GM18505 (cell line): ENCODE measurements around the gene LYPD1.

Experiments
- ATAC-seq: cut with Tn5 transposase; IDR thresholded peaks from one replicate; pipeline ENCODE4 v1.9.1; 2021; ENCODE audit not compliant: unreplicated experiment
- POLR2A ChIP-seq: IDR thresholded peaks from 4 replicates; pipeline ENCODE4 v1.6.1; 2011; ENCODE audit warnings: borderline replicate concordance; ENCODE audit not compliant: insufficient read depth, insufficient read length; ENCODE audit errors: extremely low read depth

Gene LYPD1

DNA sequence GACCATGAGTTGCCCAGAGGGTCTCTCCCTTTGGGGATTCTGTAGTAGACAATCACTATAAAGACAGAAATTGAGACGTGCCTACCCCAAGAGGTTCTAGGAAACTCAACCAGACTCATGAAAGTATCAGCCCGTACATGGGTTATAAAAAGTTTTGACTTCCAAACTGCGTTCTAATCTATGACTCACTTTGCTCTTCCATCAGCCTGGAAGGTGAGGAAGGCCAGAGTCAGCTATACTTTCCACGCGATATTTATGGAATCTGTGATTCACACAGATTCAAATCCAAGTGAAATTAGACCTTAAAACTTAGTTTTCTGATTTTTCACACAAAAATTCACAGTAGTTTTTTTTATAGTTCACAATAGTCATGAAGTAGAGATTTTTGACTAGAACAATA lies 7.7 kb upstream of the LYPD1 start:
- ATAC-seq, result no peak
- no peak for TF ChIP-seq POLR2A

DNA sequence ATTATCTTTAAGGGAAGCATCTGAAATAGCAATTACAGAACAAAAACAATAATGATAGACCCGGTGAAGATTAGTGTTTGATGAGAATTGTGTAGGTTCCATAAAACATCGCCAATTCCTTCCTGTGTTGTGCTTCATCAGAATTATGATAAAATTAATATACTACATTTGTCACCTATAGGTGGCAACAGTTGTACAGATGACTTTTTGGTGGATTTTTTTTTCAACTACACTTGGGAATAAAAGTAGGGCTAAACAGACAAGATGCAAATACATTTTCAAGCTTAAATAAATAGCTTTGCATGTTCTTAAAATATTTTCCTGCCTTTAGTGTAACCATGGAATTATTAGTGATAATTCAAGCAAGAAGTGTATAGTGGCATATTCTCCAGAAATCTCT lies 7.0 kb upstream of the LYPD1 start:
- TF ChIP-seq POLR2A, result no peak
- no peak for ATAC-seq

DNA sequence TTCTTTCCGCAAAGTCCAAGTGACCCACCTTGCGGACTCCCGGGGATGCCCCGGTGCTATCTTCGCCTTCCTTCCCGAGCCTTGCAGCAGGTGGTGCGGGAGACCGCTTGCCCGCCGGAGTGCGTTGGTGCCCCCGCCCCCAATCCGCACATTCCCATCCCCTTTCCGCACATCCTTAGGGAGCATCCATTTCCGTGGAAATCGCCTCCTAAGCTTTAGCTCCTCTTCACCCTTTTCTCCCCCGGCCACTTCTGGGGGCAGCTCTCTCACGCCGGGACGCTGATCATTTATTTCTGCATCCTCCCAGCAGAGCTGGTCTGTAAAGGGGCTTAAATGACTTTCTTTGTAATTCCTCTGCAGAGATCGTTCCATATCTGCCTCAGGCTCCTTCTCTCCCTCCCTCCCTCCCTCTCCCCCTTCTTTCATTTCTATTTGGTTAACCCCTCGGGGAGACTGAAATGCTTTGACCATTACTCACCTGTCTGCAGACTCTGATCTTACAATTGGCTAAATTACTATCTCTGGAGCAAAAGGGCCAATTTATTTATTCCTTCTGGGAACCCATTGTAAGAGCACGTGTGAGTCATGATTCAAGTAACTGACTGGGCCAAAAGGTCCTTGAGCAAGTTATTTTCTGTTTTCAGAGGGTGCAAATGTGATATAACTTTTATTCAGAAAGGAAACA lies 1.3 kb upstream of the LYPD1 start:
- no peak for TF ChIP-seq POLR2A
- no peak for ATAC-seq

DNA sequence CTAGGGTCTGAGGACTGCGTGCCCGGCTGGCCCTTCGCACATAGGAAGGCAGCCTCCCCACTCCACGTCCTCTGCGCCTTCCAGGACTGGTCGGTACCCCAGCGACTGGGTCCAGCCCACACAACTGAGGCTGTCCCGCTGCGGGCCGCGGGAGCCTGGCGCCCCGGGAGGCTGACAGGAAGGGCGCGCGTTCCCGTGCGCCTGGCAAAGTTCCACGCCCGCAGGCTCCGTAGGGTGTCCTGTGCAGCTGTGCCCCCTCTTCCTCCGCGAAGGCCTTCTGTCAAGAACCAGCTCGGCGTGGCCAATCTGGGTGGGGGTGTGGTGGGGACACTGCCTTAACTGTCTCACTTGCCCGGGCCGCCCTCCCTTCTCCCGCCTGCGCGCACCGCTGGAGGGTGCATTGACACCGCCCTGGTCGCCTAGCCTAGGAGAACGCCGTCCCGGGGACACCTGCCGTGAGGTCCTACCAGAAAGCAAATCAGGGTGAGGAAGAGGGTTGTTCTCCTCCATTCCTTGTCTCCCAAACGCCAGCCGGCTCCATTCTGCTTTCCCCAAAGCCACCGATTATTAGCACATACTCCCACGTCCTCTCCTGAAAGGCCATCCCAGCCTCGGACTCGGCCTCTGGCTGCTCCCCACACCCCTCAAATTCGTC lies 618 bp upstream of the LYPD1 start:
- no peak for TF ChIP-seq POLR2A
- no peak for ATAC-seq

DNA sequence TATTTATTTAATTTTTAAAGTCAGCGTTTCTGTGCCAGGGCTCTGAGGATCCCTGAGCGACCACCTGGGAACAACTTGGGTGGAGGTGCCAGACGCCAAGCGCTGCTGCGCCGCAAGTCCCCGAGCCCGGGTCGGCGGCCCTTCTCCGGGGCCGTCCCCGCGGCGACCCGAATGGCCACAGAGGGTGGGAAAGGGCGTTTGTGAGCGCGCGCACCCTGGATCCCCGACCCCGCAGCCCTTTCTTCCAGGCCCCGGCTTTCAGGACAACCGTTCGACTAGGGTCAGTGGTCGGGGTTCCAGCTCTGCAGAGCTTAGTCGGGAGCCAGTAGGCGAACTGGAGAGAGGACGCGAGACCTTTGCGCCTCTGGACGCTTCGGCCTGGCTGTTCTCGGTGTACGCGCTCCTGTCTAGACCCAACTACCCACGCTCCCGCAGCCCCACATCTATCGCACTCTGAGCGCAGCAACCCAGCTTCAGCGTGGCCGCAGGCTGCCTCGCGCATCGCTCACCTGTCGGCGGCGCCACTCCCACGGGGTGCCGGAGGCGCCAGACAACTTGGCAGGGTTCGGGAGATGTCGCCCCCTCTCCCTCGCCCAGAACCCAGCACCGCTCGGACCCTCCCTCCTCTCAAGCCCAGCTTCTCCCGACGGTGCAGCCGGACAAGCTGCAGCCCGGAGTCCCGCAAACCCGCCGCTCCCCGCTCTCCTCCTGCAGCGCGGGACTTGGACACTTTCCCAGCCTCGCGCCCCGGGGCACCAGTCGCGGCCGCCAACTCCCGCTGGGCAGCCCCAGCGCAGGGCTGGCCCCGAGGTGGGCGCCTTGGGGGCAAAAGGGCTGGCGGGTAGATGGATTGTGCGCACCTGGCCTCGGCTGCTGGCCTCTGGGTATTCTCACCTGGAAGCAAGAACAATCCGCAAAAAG lies 758 bp downstream of the LYPD1 start:
- ATAC-seq, result no peak
- TF ChIP-seq POLR2A, result no peak

DNA sequence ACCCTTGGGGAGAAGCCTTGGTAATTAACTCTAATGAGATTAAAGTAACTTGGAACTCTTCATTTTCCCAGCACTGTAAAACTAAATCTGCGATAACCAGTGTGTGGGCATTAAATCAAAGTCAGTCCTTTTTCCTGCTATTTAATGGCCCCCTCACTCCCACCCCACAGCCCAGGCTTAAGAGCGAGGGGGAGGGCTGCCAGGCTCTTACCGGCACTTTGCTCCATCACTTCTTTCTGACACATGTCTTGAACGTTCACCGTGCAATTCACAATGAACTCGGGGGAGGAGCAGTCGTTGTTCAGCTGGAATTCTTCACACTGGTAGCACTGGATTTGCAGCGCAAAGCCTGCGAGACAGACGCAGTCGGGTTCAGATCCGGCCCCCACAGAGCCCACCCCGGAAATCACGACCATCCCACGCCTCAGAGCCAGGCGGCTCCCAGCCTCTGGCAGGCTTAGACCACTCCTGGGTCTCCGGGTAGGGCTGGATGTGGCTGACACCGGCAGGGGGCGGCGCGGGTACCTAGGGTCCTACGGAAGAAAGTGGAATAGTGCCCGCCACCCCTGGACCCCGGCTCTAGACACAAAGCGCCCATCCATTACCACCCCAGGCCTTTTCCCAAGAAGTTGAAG lies 1.7 kb downstream of the LYPD1 start:
- no peak for ATAC-seq
- no peak for TF ChIP-seq POLR2A

DNA sequence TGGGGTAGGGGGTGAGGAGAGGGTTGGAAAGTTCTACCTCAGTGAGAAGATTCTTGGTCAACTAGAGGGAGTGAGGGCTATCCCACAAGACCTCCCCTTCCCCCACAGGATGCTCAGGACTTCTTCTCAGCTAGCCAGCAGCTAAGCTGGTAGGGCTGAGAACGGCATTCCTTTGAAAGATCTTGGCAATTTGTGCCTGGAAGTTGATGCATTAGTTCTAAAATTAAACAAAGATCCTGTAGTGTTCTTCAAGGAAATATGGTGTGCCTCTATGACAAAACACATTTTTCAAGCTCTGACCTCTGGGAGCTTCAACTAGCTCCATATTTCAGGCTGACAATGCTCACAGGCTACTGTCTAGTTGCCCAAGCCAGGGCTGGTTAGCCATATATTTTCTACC lies 2.3 kb downstream of the LYPD1 start:
- ATAC-seq, result no peak
- TF ChIP-seq POLR2A, result no peak

DNA sequence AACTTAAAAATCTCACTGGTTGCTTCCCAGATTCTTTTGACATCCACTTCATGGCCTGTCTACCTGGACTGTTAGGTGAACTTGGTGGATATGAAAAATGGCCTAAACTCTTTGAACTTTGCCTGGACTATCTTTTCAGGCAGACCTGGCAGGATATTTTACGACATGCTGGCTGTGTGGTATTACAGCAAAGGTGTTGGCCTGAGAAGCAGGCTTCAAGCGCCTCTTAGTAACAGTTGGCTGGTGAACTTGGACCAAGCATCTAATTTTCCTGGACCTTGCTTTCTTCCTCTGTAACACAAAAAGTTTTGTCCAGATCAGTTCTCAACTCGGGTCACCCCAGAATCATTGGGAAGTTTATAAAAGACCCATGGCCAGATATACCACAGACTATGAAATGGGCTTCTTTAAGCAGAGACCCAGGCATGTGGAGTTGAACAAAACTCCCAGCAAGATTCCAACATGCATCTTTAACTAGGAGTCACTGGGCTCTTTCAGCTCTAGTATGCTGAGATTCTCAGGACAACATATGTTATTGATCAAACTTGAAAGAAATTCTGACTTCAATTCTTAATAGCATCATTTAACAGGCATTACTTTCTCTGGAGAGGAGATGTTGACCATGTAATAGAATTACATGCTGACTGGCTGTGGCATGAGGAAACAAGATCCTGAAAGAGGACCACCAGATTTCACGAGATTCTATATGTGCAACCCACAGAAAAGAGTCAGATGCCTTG lies 4.4 kb downstream of the LYPD1 start:
- no peak for TF ChIP-seq POLR2A
- ATAC-seq, result no peak

DNA sequence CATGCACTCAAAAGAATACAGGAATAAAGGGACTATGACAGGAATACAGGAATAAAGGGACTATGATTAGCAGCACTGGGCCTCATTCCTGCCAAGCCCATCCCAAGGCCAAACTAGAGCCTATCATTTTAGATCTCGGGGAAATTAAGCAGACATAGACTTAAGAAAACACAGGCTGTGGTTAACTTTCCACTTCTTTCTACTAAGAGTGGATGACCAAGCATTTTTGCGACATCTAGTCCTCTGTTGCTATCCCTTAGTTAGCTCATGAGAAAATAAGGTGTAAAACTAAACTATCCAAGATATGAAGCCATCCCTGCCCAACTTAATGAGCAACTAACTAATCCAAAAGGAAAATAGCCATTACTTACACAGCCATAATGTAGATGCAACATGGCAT lies 5.9 kb downstream of the LYPD1 start:
- no peak for TF ChIP-seq POLR2A
- no peak for ATAC-seq

DNA sequence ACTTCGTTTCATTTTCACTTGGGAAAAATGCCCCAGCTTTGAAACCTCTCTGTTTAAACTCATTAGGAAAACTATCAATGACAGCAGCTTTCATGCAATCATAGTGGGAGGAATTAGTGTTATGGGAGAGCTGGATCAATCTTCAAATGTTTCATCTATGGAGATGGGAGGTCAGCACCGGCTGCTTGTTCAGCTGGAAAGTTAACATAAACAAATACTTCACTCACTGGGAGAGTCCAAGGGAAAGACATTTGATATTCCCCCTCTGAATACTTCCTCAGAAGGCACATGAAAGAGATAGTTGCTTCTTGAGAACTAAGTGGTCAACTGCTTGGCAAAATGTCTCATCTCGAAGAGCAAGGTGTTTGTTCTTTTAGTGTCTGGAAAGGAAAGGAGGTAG lies 7.3 kb downstream of the LYPD1 start:
- TF ChIP-seq POLR2A, result no peak

DNA sequence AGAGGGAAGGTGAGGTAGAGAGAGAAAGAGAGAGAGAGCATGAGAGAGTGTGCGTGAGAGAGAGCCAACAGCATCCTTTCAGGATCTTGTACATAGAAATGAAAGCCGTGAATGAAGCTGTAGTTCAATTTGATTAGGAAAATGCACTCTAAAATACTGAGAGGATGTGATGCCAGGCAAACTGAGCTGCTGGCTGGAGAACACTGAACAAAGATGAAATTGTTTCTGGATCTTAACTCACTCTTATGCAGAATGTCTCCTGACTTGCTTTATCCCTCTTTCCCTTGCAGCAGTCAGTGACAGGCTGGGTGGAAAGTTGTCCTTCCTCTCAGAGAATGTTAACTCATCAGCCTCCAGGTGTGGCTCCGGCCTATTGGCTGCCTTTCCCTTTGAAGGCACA lies 10.7 kb downstream of the LYPD1 start:
- no peak for TF ChIP-seq POLR2A
- no peak for ATAC-seq

More for the DNA sequence above, 7.3 kb downstream of the LYPD1 start:
- no peak for ATAC-seq

DNA sequence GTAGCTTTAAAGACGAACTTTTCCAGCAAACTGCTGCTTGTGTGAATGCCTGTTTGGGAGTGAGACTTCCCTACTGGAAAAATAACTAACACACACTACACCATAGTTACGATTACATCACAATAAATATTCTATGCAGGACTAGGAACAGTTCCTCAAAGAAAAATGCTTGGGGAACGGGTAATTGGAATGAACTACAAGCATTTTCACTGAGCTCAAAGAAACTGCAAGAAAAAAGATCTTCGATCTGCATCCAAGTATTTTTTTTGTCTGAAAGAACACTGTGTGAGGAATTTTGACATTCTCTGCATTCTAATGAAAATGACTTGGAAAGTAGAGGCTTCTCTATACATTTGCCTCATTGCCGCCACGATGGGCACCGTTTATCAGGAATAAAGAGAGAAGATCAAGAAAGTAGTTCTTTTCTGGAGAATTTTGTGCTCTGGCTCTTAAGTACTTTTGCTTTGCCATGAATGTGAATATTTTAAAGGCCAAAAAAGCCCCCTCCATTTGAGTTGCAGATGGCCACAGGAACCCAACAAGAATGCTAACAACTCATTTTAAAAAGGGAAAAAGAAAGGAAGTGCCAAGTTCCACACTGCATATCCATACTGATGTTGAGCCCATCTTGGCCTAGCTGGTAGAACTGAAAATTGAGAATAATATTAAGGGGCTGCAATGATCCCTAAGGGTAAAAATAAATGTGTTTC lies 13.6 kb downstream of the LYPD1 start:
- TF ChIP-seq POLR2A, result no peak

More for the DNA sequence above, 13.6 kb downstream of the LYPD1 start:
- ATAC-seq, result no peak
